KOPT-K1 (cell line): ENCODE measurements around the gene SPEM1.
A peak's percentile ranks its signal among the peaks of the same experiment; 100 is the strongest.

Experiments used
- H3K27ac ChIP-seq: fragments of 200-600 bp; sonication (generic); 2 replicates; pipeline ENCODE4 v1.5.1; 2016; ENCODE audit warnings: antibody characterized with exemption, mild to moderate bottlenecking, low read depth, low read length; ENCODE audit not compliant: poor library complexity, severe bottlenecking
- H3K36me3 ChIP-seq: fragments of 200-600 bp; sonication (generic); 2 replicates; pipeline ENCODE4 v1.5.1; 2017; ENCODE audit warnings: antibody characterized with exemption, mild to moderate bottlenecking, low read length, moderate library complexity; ENCODE audit not compliant: insufficient read depth
- H3K9me3 ChIP-seq: fragments of 200-600 bp; sonication (generic); 2 replicates; pipeline ENCODE4 v1.5.1; 2017; ENCODE audit warnings: antibody characterized with exemption, low read length, mild to moderate bottlenecking; ENCODE audit not compliant: insufficient read depth, poor library complexity, severe bottlenecking

SPEM1 gene

GRCh38 chr17:7392696-7393612, 27.2 kb upstream of the SPEM1 start:
- no peaks in the 10 kb centered on the region; the same call in 1 of the 2 replicates for H3K36me3 ChIP-seq
- H3K9me3 ChIP-seq: no peaks in the 10 kb centered on the region
- H3K27ac ChIP-seq: no peak overlapping the region

- no peaks in the 10 kb centered on the region for H3K9me3 ChIP-seq
- H3K36me3 ChIP-seq: no peaks in the 10 kb centered on the region
- H3K27ac ChIP-seq: peak overlapping the region; percentile 66
Measured at GRCh38 chr17:7393613-7394451, 26.3 kb upstream of the SPEM1 start.

- Histone ChIP-seq H3K36me3 (no peaks in the 10 kb centered on the region), H3K9me3 (no peaks in the 10 kb centered on the region), H3K27ac (peak within 1 kb of the TSS; percentile 66)
Measured at GRCh38 chr17:7394452-7395191, 25.5 kb upstream of the SPEM1 start, which contains the start of gene PLSCR3. TSS of gene PLSCR3 (minus strand) at chr17:7394525. CDS start at chr17:7394110, 415 bp downstream.

GRCh38 chr17:7396147-7396546, 24.0 kb upstream of the SPEM1 start:
- Histone ChIP-seq H3K36me3 (no peaks in the 10 kb centered on the region), H3K9me3 (no peaks in the 10 kb centered on the region), H3K27ac (no peak overlapping the region)

- H3K27ac ChIP-seq: no peak overlapping the region
Measured at GRCh38 chr17:7398612-7399011, 21.5 kb upstream of the SPEM1 start.

GRCh38 chr17:7403043-7403726, 16.9 kb upstream of the SPEM1 start:
- H3K9me3 ChIP-seq: no peaks in the 10 kb centered on the region
- H3K36me3 ChIP-seq: no peaks in the 10 kb centered on the region
- H3K27ac ChIP-seq: peak overlapping the region; percentile 63

More at GRCh38 chr17:7398612-7399011, 21.5 kb upstream of the SPEM1 start:
- Histone ChIP-seq H3K9me3 (no peaks in the 10 kb centered on the region), H3K36me3 (no peaks in the 10 kb centered on the region)

GRCh38 chr17:7403727-7403976, 16.5 kb upstream of the SPEM1 start:
- H3K36me3 ChIP-seq: no peaks in the 10 kb centered on the region
- H3K27ac ChIP-seq: peak overlapping the region; percentile 63
- no peaks in the 10 kb centered on the region for H3K9me3 ChIP-seq

GRCh38 chr17:7403977-7404736, 16.0 kb upstream of the SPEM1 start, which contains the start of gene TMEM256:
TSS of gene TMEM256 (minus strand) at chr17:7404097. CDS start at chr17:7404084, 13 bp downstream.
- peak within 1 kb of the TSS; percentile 63 for H3K27ac ChIP-seq
- H3K9me3 ChIP-seq: no peaks in the 10 kb centered on the region

GRCh38 chr17:7404737-7405349, 15.3 kb upstream of the SPEM1 start:
- H3K36me3 ChIP-seq: no peaks in the 10 kb centered on the region
- no peaks in the 10 kb centered on the region for H3K9me3 ChIP-seq

More at GRCh38 chr17:7403977-7404736, 16.0 kb upstream of the SPEM1 start, which contains the start of gene TMEM256:
- H3K36me3 ChIP-seq: no peaks in the 10 kb centered on the region

GRCh38 chr17:7405350-7406234, 14.5 kb upstream of the SPEM1 start:
- Histone ChIP-seq H3K9me3 (no peaks in the 10 kb centered on the region), H3K27ac (no peak overlapping the region)

More at GRCh38 chr17:7404737-7405349, 15.3 kb upstream of the SPEM1 start:
- H3K27ac ChIP-seq: peak overlapping the region; percentile 63

GRCh38 chr17:7406235-7406825, 13.8 kb upstream of the SPEM1 start:
- Histone ChIP-seq H3K9me3 (no peaks in the 10 kb centered on the region), H3K27ac (no peak overlapping the region), H3K36me3 (no peaks in the 10 kb centered on the region)

More at GRCh38 chr17:7405350-7406234, 14.5 kb upstream of the SPEM1 start:
- no peaks in the 10 kb centered on the region for H3K36me3 ChIP-seq

GRCh38 chr17:7407082-7407481, 13.0 kb upstream of the SPEM1 start:
- Histone ChIP-seq H3K27ac (no peak overlapping the region), H3K9me3 (no peaks in the 10 kb centered on the region), H3K36me3 (no peaks in the 10 kb centered on the region)
